ENCODE results near the gene ACTA1.
"Not testable (repeated sequence)": the region's sequence is repeated elsewhere in the genome, so short reads cannot be mapped to it uniquely, and the experiment has no call there.

The ACTA1 gene

GRCh38 chr1:229438021-229438420 is 4.1 kb upstream of the ACTA1 start:
- DNase-seq: no peak

GRCh38 chr1:229437443-229437842 is 3.5 kb upstream of the ACTA1 start:
- no peak for DNase-seq

GRCh38 chr1:229436201-229436600 is 2.3 kb upstream of the ACTA1 start:
- no peak for DNase-seq

GRCh38 chr1:229434641-229435051 is 752 bp upstream of the ACTA1 start:
- no peak for DNase-seq

- no peak for DNase-seq
Measured at GRCh38 chr1:229433364-229434004, 410 bp downstream of the ACTA1 start.

- no peak for DNase-seq
Measured at GRCh38 chr1:229432905-229433304, 989 bp downstream of the ACTA1 start.

- no peak for DNase-seq
Measured at GRCh38 chr1:229432116-229432461, 1.8 kb downstream of the ACTA1 start.

GRCh38 chr1:229431284-229432115 is 2.4 kb downstream of the ACTA1 start:
- no peak for DNase-seq

GRCh38 chr1:229430761-229431283 is 3.1 kb downstream of the ACTA1 start:
- DNase-seq: no peak

GRCh38 chr1:229428256-229428655 is 5.6 kb downstream of the ACTA1 start:
- DNase-seq: no peak

- DNase-seq: no peak
Measured at GRCh38 chr1:229427572-229427971, 6.3 kb downstream of the ACTA1 start.

- no peak for DNase-seq
Measured at GRCh38 chr1:229425564-229426159, 8.2 kb downstream of the ACTA1 start.

GRCh38 chr1:229420765-229421164 is 13.1 kb downstream of the ACTA1 start:
- DNase-seq: no peak

GRCh38 chr1:229420224-229420623 is 13.7 kb downstream of the ACTA1 start:
- DNase-seq: no peak

GRCh38 chr1:229418586-229418985 is 15.3 kb downstream of the ACTA1 start:
- not testable (repeated sequence) for DNase-seq

- not testable (repeated sequence) for DNase-seq
Measured at GRCh38 chr1:229412810-229413209, 21.1 kb downstream of the ACTA1 start.

GRCh38 chr1:229412056-229412455 is 21.8 kb downstream of the ACTA1 start:
- DNase-seq: no peak

- DNase-seq: no peak
Measured at GRCh38 chr1:229411434-229412055, 22.3 kb downstream of the ACTA1 start.

- DNase-seq: peak; percentile 33
Measured at GRCh38 chr1:229410692-229411433, 23.0 kb downstream of the ACTA1 start.

GRCh38 chr1:229410370-229410691 is 23.6 kb downstream of the ACTA1 start:
- no peak for DNase-seq

- no peak for DNase-seq
Measured at GRCh38 chr1:229409616-229410369, 24.1 kb downstream of the ACTA1 start.

GRCh38 chr1:229408458-229409037 is 25.3 kb downstream of the ACTA1 start:
- no peak for DNase-seq

Measured in NCI-H774 (cell line).